ENCODE measurements around the gene MYOT. TPM values are rescaled to one million over a fixed set of nuclear protein-coding genes. Genes with fewer than 3 reads are reported as not detected.

The MYOT gene
- total RNA-seq, 1 experiment from 2014 or later = not detected

DNA sequence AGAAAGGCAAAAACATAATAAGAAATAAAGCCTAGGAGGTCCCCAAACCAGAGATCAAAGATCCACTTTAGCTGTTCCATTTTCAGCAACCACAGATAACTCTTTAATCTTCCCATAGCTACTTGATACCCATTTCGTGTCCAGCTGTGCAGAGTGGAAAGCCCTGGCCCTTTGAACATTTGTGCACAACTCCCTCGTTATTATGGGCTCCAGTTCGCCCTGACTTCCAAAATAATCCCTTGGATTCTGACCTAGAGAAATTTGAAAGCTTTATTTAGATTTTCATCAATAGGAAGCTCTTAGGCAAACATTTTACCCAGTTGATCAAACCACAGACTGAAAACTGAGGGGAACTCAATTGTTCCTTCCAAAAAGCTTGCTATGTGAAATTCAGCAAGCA lies 4.8 kb downstream of the MYOT start:
- no peaks in the 10 kb centered on the region for H3K27me3 ChIP-seq (replicated peaks; ENCODE audit: control insufficient read depth, insufficient read depth, low read length)
- Mint-ChIP-seq H3K27me3 (ENCODE audit: insufficient read depth, unreplicated experiment) (peaks cover 5% of the 10 kb centered on the region), H3K4me1 (ENCODE audit: low read depth, unreplicated experiment) (no peaks in the 10 kb centered on the region), H3K4me3 (ENCODE audit: unreplicated experiment) (no peak overlapping the region), H3K27ac (ENCODE audit: unreplicated experiment) (no peak overlapping the region), H3K36me3 (ENCODE audit: insufficient read depth, unreplicated experiment) (no peaks in the 10 kb centered on the region), H3K9me3 (ENCODE audit: unreplicated experiment) (no peaks in the 10 kb centered on the region)
- H3K4me1 ChIP-seq = no peaks in the 10 kb centered on the region
- TF ChIP-seq, protein P1, sequence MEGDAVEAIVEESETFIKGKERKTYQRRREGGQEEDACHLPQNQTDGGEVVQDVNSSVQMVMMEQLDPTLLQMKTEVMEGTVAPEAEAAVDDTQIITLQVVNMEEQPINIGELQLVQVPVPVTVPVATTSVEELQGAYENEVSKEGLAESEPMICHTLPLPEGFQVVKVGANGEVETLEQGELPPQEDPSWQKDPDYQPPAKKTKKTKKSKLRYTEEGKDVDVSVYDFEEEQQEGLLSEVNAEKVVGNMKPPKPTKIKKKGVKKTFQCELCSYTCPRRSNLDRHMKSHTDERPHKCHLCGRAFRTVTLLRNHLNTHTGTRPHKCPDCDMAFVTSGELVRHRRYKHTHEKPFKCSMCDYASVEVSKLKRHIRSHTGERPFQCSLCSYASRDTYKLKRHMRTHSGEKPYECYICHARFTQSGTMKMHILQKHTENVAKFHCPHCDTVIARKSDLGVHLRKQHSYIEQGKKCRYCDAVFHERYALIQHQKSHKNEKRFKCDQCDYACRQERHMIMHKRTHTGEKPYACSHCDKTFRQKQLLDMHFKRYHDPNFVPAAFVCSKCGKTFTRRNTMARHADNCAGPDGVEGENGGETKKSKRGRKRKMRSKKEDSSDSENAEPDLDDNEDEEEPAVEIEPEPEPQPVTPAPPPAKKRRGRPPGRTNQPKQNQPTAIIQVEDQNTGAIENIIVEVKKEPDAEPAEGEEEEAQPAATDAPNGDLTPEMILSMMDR (IDR thresholded peaks at IDR 0.05; ENCODE audit: insufficient read depth in 1 of 2, low read depth in 1 of 2, low read length in 1 of 2, severe bottlenecking in 1 of 2, unreplicated experiment in 1 of 2) = no peak
- no peaks in the 10 kb centered on the region for H3K36me3 ChIP-seq (ENCODE audit: control insufficient read depth, insufficient read depth, low read length)
- DNase-seq = no peak
- no peaks in the 10 kb centered on the region for H3K9me3 ChIP-seq
- ChIA-PET CTCF (no interaction called here), POLR2A (no interaction called here)
- no TSS peak for BruUV-seq (replicated peaks)
- intact Hi-C loops (cut with micrococcal nuclease; ENCODE audit: unreplicated experiment) = no loop called here
- no peak overlapping the region for H3K4me3 ChIP-seq (ENCODE audit: low read depth, low read length)

DNA sequence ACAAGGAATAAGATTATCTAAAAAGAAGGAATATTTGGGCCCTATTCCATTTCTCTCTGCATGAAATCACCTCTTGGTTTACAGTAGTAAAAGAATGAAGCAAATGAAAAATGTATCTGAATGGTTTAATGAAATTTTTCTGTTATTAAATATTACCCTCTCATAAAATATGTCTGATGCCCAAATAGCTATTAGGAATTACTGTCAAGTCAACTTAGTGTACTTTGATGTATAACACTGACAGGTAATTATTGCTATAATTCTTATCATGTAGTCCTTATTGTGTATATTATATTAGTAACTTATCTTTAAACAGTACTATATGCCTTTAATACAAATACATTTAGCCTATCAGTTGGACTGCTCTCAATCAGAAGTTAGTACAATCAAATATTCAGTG lies 8.4 kb downstream of the MYOT start:
- Histone ChIP-seq H3K4me3 (ENCODE audit: low read depth, low read length) (no peak overlapping the region), H3K9me3 (no peaks in the 10 kb centered on the region), H3K4me1 (no peaks in the 10 kb centered on the region), H3K27me3 (replicated peaks; ENCODE audit: control insufficient read depth, insufficient read depth, low read length) (no peaks in the 10 kb centered on the region), H3K36me3 (ENCODE audit: control insufficient read depth, insufficient read depth, low read length) (no peaks in the 10 kb centered on the region)
- intact Hi-C loops (cut with micrococcal nuclease; ENCODE audit: unreplicated experiment) = no loop called here
- Mint-ChIP-seq H3K36me3 (ENCODE audit: insufficient read depth, unreplicated experiment) (no peaks in the 10 kb centered on the region), H3K9me3 (ENCODE audit: unreplicated experiment) (no peaks in the 10 kb centered on the region), H3K27me3 (ENCODE audit: insufficient read depth, unreplicated experiment) (peaks cover 2% of the 10 kb centered on the region), H3K4me1 (ENCODE audit: low read depth, unreplicated experiment) (no peaks in the 10 kb centered on the region), H3K27ac (ENCODE audit: unreplicated experiment) (no peak overlapping the region), H3K4me3 (ENCODE audit: unreplicated experiment) (no peak overlapping the region)
- POLR2A ChIA-PET = no interaction called here
- TF ChIP-seq, protein P1 (IDR thresholded peaks at IDR 0.05; ENCODE audit: insufficient read depth in 1 of 2, low read depth in 1 of 2, low read length in 1 of 2, severe bottlenecking in 1 of 2, unreplicated experiment in 1 of 2) = no peak
- CTCF ChIA-PET = no interaction called here
- no peak for DNase-seq
- BruUV-seq (replicated peaks) = no TSS peak

DNA sequence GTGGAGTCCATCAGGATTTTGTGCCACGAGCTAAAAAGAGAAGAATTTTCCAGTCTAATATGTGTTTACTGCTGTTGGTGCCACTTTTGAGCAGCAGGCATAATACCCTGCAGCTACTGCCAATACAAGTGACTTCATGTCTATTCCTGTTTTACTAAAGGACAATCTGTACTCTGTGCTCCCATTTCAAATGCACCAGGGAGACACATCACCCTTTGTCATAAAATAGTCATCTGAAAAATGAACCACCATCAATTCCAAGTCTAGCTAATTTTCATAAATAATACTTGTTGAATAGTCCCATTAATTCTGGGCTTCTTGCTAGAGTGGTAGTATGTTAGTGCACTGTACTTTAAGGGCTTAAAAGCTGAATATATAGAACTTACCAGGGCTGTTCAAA lies 12.7 kb downstream of the MYOT start:
- intact Hi-C loops (cut with micrococcal nuclease; ENCODE audit: unreplicated experiment) = no loop called here

More for the DNA sequence above, 12.7 kb downstream of the MYOT start:
- no peak overlapping the region for H3K4me3 ChIP-seq (ENCODE audit: low read depth, low read length)
- Mint-ChIP-seq H3K27ac (ENCODE audit: unreplicated experiment) (no peak overlapping the region), H3K4me3 (ENCODE audit: unreplicated experiment) (no peak overlapping the region), H3K27me3 (ENCODE audit: insufficient read depth, unreplicated experiment) (peaks cover 2% of the 10 kb centered on the region), H3K4me1 (ENCODE audit: low read depth, unreplicated experiment) (no peaks in the 10 kb centered on the region), H3K9me3 (ENCODE audit: unreplicated experiment) (no peaks in the 10 kb centered on the region), H3K36me3 (ENCODE audit: insufficient read depth, unreplicated experiment) (no peaks in the 10 kb centered on the region)
- H3K27me3 ChIP-seq (replicated peaks; ENCODE audit: control insufficient read depth, insufficient read depth, low read length) = no peaks in the 10 kb centered on the region
- H3K9me3 ChIP-seq = no peaks in the 10 kb centered on the region
- BruUV-seq (replicated peaks) = no TSS peak
- CTCF ChIA-PET = no interaction called here
- POLR2A ChIA-PET = no interaction called here
- no peak for DNase-seq
- H3K36me3 ChIP-seq (ENCODE audit: control insufficient read depth, insufficient read depth, low read length) = no peaks in the 10 kb centered on the region
- no peaks in the 10 kb centered on the region for H3K4me1 ChIP-seq
- TF ChIP-seq, protein P1 (IDR thresholded peaks at IDR 0.05; ENCODE audit: insufficient read depth in 1 of 2, low read depth in 1 of 2, low read length in 1 of 2, severe bottlenecking in 1 of 2, unreplicated experiment in 1 of 2) = no peak
